Testis (tissue), 2 donors: ENCODE data around the gene SMYD4.

Experiments
- CTCF ChIP-seq, 3 experiments: fragments of 450-650 bp in 2 of 3; fragments of 200-600 bp in 1 of 3; sonication (generic) in 1 of 3; IDR thresholded peaks; one replicate each; pipeline ENCODE4 v1.5.1; 2016 to 2019; ENCODE audit warnings: antibody characterized with exemption in 3 of 3, mild to moderate bottlenecking in 2 of 3, moderate library complexity in 1 of 3
- POLR2A ChIP-seq: fragments of 450-650 bp; IDR thresholded peaks from one replicate; pipeline ENCODE4 v1.6.1; 2017; ENCODE audit warnings: antibody characterized with exemption, mild to moderate bottlenecking, moderate library complexity

- TF ChIP-seq CTCF (IDR thresholded peaks at IDR 0.05) (no peak), POLR2A (no peak)
These were observed 32.9 kb downstream of the SMYD4 start for GRCh38 chr17:1796800-1797199.
